ENCODE data around the gene TNFRSF19. TPM values are rescaled to one million over a fixed set of nuclear protein-coding genes. Genes with fewer than 3 reads are reported as not detected.

Gene TNFRSF19
- total RNA-seq, 1 donor from 2014 or later: 31.3 TPM

DNA sequence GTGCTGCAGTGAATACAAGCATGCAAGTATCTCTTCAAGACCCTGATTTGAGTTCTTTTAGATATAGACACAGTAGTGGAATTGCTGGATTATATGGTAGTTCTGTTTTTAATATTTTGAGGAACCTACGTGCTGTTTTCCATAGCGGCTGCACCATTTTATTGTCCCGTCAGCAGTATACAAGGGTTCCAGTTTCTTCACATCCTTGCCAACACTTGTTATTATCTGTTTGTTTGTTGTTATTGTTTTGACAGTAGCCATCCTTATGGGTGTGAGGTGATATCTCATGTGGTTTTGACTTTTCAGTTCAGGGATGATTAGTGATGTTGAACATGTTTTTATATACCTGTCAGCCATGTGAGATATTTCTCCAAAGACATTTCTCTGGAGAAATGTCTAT is 53.2 kb downstream of the TNFRSF19 start:
- Histone ChIP-seq H3K36me3 (ENCODE audit: control insufficient read depth, insufficient read depth, low read length) (peaks cover 1% of the 10 kb centered on the region), H3K27me3 (ENCODE audit: control insufficient read depth, insufficient read depth, low read length) (no peaks in the 10 kb centered on the region), H3K4me3 (ENCODE audit: low read depth, low read length) (no peak overlapping the region)
- TF ChIP-seq, protein P1, sequence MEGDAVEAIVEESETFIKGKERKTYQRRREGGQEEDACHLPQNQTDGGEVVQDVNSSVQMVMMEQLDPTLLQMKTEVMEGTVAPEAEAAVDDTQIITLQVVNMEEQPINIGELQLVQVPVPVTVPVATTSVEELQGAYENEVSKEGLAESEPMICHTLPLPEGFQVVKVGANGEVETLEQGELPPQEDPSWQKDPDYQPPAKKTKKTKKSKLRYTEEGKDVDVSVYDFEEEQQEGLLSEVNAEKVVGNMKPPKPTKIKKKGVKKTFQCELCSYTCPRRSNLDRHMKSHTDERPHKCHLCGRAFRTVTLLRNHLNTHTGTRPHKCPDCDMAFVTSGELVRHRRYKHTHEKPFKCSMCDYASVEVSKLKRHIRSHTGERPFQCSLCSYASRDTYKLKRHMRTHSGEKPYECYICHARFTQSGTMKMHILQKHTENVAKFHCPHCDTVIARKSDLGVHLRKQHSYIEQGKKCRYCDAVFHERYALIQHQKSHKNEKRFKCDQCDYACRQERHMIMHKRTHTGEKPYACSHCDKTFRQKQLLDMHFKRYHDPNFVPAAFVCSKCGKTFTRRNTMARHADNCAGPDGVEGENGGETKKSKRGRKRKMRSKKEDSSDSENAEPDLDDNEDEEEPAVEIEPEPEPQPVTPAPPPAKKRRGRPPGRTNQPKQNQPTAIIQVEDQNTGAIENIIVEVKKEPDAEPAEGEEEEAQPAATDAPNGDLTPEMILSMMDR (IDR thresholded peaks at IDR 0.05; ENCODE audit: insufficient read depth, low read length, poor library complexity, severe bottlenecking): no peak
- DNase-seq (ENCODE audit: low read depth): no peak

DNA sequence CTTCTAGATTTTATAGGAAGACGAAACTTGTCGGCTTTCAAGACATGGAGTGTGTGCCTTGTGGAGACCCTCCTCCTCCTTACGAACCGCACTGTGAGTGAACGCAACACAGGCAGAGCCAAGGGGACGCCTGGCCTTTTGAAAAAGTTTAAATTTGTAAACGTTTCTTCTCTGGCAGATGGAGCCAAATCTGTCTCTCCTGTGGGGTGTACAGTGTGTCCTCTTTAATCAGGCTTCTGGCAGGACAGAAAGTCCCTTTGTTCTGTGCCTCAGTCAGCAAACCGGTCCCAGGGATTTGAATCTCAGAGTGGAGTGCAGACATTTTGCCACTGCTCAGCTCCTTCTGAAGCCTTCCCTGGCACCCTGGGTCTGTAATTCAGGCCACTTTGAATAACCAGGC is 56.5 kb downstream of the TNFRSF19 start:
- H3K4me3 ChIP-seq (ENCODE audit: low read depth, low read length): no peak overlapping the region
- H3K27me3 ChIP-seq (ENCODE audit: control insufficient read depth, insufficient read depth, low read length): no peaks in the 10 kb centered on the region
- TF ChIP-seq, protein P1 (IDR thresholded peaks at IDR 0.05; ENCODE audit: insufficient read depth, low read length, poor library complexity, severe bottlenecking): no peak
- DNase-seq (ENCODE audit: low read depth): no peak
- H3K36me3 ChIP-seq (ENCODE audit: control insufficient read depth, insufficient read depth, low read length): peaks cover 1% of the 10 kb centered on the region

DNA sequence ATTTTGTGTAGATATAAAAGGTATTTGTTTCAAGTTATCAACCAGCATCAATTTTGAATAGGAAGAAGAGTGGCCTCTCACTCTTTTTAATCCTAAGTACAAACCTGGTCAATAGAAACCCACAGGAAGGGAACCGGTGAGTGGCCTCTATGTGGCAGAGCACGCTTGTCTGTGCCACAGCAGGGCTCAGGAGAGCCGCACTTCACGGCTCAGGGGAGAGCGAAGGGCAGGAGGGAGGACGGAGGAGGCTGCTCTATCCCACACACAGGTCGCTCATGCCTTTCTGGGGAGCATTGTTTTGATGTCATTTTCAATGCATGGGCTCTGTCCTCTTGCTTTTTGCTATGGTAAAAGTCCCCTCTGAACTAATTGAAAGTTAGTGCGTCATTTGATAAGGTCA is 57.2 kb downstream of the TNFRSF19 start:
- no peak for DNase-seq (ENCODE audit: low read depth)
- TF ChIP-seq, protein P1 (IDR thresholded peaks at IDR 0.05; ENCODE audit: insufficient read depth, low read length, poor library complexity, severe bottlenecking): no peak
- Histone ChIP-seq H3K4me3 (ENCODE audit: low read depth, low read length) (no peak overlapping the region), H3K27me3 (ENCODE audit: control insufficient read depth, insufficient read depth, low read length) (no peaks in the 10 kb centered on the region), H3K36me3 (ENCODE audit: control insufficient read depth, insufficient read depth, low read length) (peaks cover 1% of the 10 kb centered on the region)

DNA sequence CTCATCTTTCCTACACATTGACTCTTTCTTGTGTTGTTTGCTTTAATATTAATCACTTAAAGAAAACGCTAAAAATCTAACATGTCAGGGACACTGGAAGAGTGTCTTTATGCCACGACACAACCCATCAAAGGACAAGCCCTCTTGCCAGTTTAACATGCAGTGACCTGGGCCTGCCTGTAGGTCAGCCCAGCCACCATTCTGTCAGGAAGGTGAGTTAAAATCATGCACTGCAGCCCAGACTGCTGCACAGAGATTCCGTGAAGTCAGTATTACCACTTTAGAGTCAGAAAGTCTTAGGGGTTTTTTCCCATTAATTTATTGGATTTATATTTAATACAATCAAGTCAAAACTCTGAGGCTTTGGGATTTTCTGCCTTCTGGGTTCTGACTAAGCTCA is 58.0 kb downstream of the TNFRSF19 start:
- Histone ChIP-seq H3K27me3 (ENCODE audit: control insufficient read depth, insufficient read depth, low read length) (no peaks in the 10 kb centered on the region), H3K4me3 (ENCODE audit: low read depth, low read length) (no peak overlapping the region), H3K36me3 (ENCODE audit: control insufficient read depth, insufficient read depth, low read length) (peaks cover 1% of the 10 kb centered on the region)
- TF ChIP-seq, protein P1 (IDR thresholded peaks at IDR 0.05; ENCODE audit: insufficient read depth, low read length, poor library complexity, severe bottlenecking): no peak
- DNase-seq (ENCODE audit: low read depth): no peak

DNA sequence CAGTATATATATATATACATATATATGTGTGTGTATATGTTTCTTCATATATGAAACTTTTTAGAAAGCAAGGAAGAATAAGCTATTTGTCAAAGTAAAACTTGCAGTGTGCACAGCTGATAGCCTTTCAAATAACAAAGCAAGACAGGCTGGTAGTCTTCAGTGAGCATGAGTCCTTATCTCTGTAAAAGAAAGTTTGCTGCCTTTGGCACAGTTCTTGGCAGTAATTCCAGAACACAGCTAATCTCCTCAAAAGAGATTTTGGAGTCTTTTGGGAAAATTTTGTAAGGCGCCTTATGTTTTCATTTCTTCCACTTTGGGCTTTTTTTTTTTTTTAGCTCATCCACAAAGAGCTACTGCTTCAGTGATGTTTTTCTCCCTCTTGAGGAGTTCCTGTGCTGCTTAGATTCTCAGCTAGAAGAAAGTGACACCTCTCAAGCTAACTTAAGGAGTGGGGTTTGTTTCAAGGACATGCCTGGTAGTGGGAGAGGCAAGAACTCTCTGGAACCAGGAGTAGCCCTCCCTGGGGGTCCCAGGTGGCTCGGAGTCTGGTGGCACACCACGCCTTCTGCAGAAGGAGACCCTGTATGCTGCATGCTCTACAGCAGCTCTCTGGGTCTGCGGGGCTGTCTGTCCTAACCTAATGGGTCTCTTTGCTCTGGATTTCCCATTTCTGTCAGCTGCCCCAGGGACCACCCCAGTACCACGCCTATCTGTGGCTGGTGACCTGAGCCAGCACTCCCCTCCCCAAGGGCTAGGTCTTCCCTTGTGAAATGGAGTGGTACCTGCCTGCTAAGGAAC is 58.8 kb downstream of the TNFRSF19 start:
- TF ChIP-seq, protein P1 (IDR thresholded peaks at IDR 0.05; ENCODE audit: insufficient read depth, low read length, poor library complexity, severe bottlenecking): no peak
- Histone ChIP-seq H3K4me3 (ENCODE audit: low read depth, low read length) (no peak overlapping the region), H3K36me3 (ENCODE audit: control insufficient read depth, insufficient read depth, low read length) (no peaks in the 10 kb centered on the region), H3K27me3 (ENCODE audit: control insufficient read depth, insufficient read depth, low read length) (no peaks in the 10 kb centered on the region)
- no peak for DNase-seq (ENCODE audit: low read depth)

All from kidney epithelial cell (primary cell).